HG03354 (cell line): ENCODE data around the gene GYPE.
"Not testable (repeated sequence)": the region's sequence is repeated elsewhere in the genome, so short reads cannot be mapped to it uniquely, and the experiment has no call there.

Experiments
- ATAC-seq: cut with Tn5 transposase; IDR thresholded peaks from one replicate; pipeline ENCODE4 v1.9.1; 2021; ENCODE audit warnings: mild to moderate bottlenecking; ENCODE audit not compliant: unreplicated experiment, poor library complexity, severe bottlenecking

GYPE gene

DNA sequence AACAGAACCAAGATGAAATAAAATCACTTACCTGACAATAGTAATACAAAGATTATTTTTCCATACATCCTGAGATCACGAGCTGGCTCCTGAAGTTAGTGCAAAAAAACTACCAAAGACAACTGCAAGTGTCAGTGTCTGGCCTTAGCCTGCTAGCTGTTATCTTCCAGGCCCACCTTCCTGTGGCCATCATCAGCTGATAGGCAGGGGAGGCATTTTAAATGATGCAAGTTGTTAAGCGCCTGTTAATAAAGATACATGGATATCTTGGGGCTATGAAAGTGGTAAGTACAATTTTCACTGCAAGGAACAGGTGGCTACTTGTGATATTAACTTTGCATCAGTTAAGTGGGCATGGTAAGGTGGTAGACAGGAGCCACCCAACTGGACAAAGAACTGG is at the start of gene GYPE:
Gene GYPE (minus strand): TSS at position 120 of the 400 bp plus-strand sequence. CDS start 52 bp downstream, at position 68.
- ATAC-seq = not testable (repeated sequence)

DNA sequence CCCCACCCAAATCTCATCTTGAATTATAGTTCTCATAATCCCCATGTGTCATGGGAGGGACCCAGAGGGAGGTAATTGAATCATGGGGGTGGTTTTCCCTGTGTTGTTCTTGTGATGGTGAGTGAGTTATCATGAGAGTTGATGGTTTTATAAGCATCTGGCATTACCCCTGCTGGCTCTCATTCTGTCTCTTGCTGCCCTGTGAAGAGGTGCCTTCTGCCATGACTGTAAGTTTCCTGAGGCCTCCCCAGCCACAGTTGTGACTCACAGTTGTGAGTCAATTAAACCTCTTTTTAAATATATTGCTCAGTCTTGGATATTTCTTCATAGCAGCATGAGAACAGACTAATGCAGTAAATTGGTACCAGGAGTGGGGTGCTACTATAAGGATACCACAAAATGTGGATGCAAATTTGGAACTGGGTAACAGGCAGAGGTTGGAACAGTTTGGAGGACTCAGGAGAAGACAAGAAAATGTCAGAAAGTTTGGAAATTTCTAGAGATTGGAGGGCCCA is 46.2 kb upstream of the GYPE start:
- not testable (repeated sequence) for ATAC-seq

DNA sequence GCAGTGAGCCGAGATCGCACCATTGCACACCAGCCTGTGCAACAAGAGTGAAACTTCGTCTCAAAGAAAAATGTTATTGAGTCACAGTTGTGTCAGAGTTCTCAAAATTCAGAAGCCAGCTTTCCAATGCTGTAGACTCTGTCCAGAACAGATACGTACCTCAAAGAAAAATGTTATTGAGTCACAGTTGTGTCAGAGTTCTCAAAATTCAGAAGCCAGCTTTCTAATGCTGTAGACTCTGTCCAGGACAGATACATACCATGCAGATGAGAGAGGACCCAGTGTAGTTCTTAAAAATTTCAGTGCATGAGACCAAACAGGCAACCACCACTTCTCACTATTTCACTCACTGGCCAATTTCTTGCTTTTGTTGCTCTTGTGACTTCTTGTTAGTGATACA is 45.6 kb upstream of the GYPE start:
- not testable (repeated sequence) for ATAC-seq

DNA sequence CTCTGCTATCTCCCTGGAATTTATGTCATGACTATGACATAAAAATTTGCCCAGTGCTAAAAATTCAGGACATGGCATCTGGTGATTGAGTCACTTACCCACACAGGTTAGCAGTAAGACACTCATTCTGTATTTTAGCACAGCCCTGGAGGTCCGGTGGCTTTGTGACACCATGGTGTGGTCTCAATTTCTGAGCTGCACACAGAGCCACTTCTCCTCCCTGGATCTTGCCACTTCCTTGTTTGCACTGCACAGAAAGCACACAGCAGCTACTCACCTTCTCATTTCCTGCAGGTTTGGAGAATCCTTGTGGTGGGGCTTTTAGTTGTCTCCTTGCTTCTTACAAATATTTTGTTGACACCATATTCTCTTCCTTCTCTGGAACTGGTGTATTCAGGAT is 44.8 kb upstream of the GYPE start:
- not testable (repeated sequence) for ATAC-seq

DNA sequence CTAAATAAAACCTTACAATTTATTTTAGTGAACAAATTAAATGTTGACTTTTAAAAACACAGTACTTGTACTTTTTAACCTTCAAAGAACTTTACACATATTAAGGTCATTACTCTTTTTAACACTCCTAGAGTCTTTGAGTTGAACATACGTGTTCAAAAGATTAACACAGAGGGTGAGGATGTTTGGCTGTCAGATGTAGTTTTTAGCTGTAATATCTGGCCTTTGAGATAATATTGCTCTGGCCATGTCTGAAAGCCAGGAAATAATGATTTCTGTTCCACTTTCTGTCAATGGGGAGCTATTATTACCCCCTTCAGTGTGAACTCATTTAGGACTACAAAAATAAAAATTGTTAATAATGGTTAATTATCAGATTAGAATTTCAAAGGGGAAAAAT is 42.1 kb upstream of the GYPE start:
- not testable (repeated sequence) for ATAC-seq

DNA sequence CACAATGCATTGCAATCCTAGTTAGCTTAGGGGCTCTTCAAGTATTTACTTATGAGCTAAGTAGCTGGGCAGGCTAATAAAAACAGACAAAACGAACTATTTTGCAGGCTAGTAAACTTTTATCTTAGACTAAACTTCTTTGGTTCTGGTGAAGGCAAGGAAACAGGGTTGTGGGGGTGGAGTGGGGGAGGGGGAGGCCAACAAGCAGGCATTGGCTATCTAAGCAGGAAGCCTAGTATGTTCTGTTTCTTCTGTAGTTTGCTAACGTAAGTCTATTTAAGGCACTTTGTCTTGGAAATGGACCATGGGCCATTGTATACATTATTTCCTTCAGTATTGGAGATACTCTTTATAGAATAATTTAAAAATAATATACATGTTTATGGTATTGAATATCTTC is 35.3 kb upstream of the GYPE start:
- not testable (repeated sequence) for ATAC-seq

DNA sequence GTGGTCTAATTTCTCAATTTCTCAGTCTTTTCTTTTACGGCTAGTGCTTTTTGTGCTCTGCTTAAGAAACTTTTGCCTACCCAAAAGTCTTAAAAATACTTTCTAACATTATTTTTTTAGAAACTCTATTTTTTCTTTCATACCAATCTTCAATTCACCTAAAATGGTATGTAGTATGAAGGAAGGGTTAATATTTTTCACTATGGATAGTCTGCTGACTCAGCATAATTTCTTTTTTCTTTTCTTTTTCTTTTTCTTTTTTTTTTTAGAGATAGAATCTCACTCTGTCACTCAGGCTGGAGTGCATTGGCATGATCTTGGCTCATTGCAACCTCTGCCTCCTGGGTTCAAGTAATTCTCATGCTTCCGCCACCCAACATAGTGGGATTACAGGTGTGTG is 34.2 kb upstream of the GYPE start:
- no peak for ATAC-seq

DNA sequence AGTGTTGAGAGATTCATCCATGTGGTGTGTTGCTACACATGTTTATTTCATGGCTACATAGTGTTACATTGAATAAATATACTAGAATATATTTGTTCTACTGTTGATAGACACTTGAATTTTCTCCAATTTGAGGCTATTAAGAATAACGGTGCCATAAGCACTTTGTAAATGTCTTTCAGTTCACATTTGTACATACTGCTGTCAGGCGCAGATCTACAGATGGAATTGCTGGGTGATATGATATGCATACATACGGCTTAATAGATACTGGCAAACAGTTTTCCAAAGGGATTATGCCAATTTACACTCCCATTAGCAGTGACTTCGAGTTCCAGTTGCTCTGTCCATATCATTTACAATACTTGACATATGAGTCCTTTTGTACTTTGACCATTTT is 33.5 kb upstream of the GYPE start:
- not testable (repeated sequence) for ATAC-seq

DNA sequence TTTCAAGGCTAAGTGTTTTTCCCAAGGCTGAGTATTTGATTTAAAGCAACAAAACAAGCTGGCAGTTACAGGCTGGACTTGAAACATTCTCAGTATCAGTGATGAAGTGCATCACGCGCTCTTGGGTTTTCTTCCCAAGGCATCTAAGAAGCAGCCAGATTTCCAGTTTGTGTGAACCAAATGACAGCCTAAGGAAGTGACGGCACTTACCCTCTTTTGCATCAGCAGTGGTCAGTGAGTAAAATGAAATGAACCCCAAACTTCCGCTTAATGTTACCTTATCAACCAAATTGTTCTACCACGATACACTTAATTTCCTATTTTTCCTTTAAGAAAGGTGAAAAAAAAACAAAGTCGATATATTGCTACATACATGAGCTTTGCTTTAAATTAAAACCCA is 15.8 kb upstream of the GYPE start:
- no peak for ATAC-seq

DNA sequence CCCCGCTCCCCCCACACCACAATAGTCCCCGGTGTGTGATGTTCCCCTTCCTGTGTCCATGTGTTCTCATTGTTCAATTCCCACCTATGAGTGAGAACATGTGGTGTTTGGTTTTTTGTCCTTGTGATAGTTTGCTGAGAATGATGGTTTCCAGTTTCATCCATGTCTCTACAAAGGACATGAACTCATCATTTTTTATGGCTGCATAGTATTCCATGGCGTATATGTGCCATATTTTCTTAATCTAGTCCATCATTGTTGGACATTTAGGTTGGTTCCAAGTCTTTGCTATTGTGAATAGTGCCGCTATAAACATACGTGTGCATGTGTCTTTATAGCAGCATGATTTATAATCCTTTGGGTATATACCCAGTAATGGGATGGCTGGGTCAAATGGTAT is 11.1 kb upstream of the GYPE start:
- not testable (repeated sequence) for ATAC-seq

DNA sequence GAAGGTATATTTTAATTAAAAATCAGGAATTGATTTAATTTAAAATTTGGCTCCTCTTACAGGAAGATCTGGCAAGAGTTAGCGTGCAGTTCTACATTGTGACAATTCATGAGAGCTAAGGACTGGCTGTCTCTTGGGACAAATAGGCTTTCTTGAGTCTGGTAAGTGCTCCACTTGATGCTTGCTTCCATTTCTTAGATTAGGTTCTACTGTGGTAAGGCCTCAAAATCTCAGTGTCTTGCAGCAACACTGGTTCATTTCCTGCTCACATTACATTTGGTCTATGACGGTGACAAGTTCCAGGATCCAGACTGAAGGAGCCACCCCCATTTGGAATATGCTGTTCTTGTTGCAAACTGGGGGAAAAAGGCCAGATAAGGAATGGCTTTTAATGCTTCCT is 7.1 kb upstream of the GYPE start:
- peak; percentile 24 for ATAC-seq

DNA sequence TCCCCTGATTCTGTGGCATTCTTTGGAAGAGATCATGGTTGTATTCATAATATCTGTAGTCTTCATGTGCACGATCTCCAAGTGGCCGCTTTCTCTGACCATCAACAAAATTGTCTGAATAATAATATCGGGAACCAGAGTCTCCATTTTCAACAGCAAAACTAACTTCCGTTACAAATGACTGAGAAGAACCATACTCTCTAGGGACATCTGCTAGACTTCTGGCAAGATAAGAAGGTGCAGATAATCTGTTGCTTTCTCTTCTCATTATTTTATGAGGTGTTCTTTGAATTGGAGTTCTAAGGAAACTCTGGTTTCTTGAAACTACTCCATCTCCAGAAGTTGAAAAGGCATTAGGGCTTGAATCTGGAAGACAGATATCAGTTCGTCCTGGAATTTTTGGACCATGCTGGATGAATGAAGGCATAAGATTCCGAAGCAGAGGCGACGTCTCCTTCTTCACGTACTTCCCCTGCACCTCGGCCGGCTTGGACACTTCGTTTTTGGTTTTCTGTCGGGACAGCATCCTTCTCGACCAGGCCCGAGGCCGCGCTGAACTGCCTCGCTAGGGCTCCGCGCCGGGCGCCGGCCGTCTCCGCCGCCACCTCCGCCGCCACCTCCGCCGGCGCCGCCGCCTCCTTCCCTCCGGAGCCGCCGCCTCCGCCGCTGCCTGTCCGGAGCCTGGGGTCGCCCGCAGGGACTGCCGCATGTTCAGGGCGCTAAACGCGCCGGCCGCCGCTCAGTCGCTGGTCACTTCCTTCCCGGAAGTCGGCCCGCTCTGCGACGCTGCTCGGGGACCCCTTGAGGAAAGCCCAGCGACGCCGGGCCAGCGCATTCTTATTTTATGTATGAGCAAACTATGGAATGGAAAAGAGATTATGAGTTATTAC is 6.4 kb upstream of the GYPE start:
- peak; percentile 78 for ATAC-seq

DNA sequence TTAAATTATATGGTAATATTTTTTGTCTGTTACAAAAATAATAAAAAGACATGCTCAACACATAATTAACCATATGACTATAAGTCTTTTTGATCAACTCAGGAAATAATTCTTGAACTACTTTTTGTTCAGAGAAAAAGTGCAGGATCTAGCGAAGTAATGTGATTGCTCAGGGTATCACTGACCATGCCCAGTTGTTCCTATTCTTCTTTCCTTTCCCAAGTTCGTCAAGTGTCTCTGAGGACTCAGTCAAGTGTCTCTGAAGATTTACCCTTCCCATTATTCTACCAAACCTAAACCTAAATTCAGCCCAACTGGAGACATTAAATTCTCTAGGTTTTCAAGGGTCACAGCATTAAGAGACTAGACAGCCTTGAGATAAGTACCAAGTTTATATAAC is 5.5 kb upstream of the GYPE start:
- ATAC-seq = not testable (repeated sequence)

DNA sequence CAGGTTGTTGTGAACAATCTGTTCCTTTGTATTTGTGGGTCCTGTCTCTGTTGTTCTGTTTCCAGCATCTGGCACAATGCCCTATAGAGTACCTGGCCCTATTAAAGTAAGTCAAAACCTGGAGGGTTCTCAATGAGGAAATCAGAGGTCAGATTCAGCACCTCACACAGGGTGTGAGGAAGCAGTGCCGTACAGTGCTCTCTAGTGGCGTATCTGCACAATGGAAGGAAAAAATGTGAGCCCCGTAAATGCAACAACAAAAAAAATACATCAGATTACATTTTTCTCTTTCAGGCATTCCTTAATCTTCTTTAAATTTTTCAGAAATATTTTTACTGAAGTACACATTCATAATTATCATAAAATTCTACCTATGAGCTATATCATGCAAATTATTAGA is 2.5 kb upstream of the GYPE start:
- ATAC-seq = peak; percentile 68

DNA sequence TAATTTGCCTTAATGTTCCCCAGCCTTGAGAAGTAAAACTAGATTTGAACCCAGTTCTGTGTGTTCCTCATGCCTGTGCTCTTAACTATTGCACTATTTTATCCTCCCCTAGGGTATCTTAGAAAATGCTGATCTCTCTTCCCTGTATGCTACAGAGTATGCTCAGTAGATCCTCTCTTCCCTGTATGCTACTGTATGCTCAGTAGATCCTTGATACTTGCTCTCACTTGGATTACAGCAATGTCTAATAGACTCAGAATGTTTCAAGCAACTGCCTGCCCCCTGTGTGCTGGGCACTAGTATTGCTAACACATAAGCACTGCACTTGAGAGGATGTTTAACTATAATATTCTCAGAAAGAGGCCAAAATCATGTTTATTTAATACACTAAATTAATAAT is 928 bp downstream of the GYPE start:
- not testable (repeated sequence) for ATAC-seq

DNA sequence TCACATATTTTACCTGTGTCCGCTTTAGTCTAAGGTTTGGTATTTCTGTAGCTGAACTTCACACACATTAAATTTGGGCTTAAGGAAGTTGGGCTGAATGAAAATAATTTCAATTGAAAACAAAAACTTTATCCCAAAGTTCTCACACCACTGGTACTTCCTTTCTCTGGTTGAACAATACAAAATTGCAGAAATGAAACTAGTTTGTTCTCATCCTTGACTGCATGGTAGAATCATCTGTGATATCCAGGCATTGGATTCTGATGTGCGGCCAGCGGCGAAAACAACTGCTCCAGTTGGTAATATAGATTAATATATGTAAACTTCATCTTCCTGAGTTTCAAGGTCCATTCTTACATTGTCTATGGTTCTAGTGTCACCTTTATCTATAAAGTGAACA is 15.0 kb downstream of the GYPE start:
- not testable (repeated sequence) for ATAC-seq

DNA sequence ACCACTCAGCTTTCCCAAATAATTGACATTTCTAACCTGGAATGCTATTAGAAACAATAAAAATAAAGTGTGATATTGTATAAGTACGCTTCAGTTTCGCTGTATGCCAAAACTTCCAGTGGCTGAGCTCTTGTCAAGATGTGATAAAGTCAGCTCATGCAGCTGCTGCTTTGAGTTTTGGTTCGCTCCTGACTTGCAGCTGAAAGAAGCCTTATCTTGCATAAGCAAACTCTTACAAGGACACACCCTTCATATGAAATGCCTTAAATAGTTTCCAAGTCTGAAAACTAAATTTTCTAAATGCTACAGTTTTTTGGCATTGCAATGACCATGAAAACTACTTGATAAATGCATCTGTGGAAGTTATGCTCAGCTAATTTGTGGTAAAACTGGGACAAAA is 17.2 kb downstream of the GYPE start:
- ATAC-seq = not testable (repeated sequence)

DNA sequence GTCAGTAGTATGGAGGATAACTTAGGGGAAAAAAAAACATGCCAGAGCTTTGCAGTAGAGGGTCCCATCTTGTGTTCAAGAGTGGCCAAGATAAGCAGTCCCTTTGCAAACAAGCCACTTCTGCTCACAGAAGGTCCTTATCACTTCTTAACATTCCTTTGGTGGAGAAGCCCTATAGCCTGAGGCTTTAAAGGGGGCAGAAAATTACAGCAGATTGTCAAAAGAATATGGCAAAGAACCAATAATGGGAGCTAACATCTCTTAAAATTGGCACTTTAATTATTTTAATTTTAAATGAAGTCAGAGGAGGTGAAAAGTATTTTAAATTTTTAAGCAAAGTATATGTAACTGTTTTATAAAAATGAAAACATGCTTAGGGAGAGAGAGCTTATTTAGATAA is 20.4 kb downstream of the GYPE start:
- not testable (repeated sequence) for ATAC-seq

DNA sequence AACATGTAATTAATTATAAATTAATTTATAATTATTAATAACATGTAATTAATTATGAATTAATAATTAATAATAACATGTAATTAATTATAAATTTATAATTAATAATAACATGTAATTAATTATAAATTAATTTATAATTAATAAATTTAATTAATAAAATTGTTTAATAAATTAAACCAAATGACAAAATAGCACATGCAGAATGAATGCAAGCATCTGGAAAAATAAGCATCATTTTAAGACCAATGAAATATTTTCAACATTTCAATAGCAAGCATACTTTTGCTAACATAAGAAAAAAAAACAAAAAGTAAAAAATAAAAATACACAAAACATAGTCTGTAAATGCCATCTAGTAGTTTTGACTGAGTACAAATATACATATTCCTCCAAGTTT is 21.8 kb downstream of the GYPE start:
- ATAC-seq = no peak

DNA sequence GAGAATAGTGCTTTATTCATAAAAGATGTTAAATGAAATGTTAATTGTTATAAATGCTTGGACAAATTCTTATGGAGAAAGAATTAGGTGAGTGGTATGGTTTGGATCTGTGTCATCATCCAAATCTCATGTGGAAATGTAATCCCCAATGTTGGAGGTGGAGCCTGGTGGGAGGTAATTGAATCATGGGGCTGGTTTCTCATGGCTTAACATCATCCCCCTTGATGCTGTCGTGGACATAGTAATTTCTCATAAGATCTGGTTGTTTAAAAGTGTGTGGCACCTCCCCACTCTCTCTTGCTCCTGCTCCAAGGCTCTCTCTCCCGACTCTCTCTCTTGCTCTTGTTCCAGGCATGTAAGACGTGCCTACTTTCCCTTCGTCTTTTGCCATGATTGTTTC is 22.5 kb downstream of the GYPE start:
- ATAC-seq = no peak

DNA sequence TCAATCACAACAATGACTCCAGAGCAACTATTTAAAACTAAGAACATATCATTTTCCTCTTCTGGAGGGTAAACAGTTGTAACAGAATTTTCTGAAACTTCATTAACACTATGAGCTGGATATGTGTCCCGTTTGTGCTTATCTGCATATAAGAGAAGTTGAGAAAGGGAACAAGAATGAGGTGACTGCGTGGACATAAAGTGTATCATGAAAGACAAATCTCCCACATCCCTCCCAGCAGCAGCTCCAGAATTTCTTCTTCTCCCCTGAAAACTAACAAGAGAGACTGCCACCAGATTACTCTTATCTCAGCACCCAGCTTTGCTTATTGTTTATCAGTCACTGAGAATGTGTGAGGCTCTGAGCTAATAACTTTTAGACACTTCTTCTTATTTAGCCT is 25.8 kb downstream of the GYPE start:
- not testable (repeated sequence) for ATAC-seq
